Stimulated activated CD8-positive, alpha-beta memory T cell treated with anti-CD3 and anti-CD28 coated beads, Interleukin-7, amount 100 ng/mL, for 1 hour (primary cell): ENCODE measurements around the gene KAT7.

Experiments used
- DNase-seq, 2 donors: peaks; one replicate each; pipeline ENCODE4 v3.0.0-alpha.2; 2020; ENCODE audit warnings: low read depth in 2 of 2

Gene KAT7

DNA sequence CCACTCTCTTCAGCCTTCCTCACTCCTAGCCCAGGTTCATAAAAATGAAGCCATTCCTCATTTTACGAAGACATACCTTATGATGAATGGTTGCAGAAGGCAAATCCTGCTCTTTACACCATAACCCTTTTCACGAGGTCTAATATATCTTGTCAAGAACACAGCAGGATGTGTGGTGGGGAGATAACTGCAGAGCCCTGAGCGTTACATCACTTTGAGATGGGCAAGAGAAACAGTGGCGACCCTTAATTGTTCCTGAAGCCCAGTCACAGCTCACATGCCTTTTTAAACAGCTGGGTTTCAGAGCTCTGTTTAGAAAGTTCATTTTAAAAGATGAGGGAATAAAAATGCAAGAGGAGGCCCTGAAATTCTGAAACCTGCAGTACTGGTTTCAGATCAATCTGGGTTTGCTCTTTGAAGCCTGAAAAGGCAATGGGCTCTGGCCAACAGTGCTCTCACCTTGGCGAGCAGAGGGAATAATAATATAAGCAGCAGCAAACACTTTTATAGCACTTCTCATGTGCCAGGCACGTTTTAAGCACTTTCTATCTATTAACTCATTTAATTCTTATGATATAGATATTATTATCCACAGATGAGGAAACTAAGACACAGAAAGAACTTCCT is 27.4 kb upstream of the KAT7 start:
- no peak for DNase-seq

DNA sequence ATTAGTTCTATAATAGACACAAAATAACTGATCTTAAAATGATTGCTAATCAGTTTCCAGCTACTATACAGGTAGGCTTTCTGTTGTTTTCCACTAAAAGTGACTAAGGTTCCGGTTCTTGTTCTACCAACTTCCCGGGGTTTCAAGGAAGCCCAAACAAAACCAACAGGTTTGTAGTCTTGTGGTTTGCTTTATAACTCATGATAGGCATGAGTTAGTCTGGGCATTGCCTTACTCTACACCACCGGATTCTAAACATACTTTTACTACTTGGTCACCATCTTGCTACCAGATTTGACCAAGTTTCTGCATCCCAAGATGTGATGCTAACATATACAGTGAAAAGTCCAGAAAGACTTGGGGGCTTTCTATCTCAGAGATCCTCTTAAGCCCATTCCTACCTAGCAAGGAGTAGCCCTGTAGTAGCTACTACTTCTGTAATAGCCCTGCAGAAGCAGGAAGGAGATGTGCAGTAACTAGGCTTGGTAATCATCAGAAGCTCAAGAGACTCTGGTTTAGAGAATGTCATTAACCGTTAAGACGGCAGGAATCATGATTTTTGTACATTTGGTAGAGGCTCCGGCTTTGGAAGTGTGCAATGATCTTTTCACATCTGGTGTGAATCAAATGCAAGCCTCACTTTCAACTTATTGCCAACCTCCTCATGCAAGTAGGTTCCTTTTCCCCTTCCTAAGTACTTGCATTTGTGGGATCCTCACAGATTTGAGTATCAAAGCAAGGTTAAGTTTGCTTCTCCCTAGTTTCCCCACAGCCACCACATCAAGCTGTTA is 26.1 kb upstream of the KAT7 start:
- DNase-seq = no peak

DNA sequence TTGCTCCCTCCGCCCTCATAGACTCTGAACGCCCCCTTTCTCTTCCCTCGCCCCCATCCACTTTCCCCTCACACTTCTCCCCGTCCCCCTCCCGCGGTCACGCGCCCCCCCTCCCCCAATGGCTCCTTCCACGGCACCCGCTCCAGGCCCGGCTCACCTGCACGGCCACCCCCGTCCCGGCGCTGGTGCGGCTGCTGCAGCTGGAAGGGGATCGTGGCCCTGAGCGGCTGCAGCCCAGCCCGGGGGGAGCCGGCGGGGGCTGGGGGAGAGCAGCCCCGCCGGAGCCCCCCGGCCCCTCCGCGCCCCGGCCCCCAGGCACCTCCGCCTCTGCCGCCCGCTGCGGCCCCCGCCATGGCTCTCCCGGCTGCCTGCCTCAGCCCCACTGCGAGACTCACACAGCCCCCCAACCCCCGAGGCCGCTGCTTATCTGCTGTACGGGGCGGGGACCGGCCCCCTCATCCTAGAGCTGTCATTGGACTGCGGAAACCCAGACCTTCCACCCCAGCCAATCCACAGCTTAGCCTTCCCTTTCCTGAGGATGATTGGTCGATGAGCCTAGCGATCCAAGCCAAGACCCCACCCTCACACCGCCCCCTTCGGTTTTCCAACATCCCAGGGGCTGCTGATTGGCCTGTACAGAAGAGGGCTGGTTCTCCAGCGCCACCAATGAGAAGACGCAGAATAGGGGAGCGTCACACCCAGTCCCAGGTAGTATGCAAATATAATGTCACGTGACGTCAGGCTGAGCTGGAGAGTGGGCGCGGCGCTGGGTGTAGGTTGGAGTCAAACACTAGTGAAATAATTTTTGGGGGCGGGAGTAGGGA is 24.5 kb upstream of the KAT7 start, which contains the start of gene FAM117A:
Gene FAM117A (minus strand): TSS at position 397 of the 824 bp plus-strand sequence. CDS start 44 bp downstream, at position 353.
- peak; percentile 80 to 85 for DNase-seq

DNA sequence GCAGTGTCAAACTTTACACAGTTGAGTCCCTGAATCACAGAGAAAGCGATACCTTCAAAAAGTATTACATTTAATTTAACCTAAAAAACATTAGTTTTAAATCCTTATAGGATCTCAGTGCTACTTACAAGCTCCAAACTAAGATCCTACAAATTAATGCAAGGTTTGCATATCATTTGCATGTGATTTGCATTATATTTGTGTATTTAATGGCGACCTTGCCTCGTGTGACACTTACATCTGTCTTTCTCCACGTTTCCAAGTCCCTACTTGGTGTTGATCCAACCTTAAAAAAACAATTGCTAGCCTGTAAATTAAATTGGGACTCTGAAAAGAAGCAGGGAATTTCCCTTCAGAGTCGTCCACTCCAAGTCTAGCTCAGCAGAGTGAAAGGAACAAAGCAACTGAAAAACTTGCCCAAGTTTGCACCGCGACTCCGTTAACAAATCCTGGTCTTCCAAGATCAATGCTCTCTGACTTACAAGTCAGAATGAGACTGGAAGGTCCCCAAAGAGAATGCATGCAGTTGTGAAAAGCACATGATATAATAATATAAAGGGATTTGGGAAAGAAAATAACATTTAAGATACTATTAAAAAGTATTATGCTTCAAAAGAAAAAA is 23.8 kb upstream of the KAT7 start:
- DNase-seq = no peak

DNA sequence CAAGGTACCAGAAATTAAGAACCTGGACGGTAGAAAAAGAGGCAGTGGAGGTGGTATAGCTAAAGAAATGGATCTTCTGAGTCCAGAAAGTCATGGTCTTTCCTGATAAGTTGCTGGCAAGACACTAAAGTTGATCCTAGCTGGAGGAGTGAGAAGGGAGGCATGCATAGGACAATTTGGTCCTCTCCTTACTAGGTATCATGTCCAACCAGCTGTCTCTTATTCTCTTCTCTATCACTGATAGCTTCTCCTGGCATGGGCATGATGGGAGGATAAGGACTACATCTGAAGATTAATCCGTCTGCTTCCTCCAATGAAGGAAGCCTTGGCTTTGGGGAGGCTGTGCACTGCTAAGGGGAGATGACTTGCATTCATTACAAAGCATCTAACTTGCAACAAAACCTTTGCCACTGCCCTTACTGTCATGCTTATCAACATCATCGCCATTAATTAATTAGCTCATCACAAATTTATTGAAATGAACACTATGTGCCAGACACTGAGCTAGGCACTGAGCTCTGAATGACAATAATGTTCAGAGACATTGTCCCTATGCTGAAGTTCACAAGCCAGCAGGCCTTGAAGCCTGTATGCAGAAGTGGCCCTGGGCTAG is 21.5 kb upstream of the KAT7 start:
- DNase-seq = no peak

GRCh38 chr17:49775546-49776260 is 12.8 kb upstream of the KAT7 start:
- DNase-seq = no peak

GRCh38 chr17:49776551-49777300 is 11.8 kb upstream of the KAT7 start:
- DNase-seq = no peak

DNA sequence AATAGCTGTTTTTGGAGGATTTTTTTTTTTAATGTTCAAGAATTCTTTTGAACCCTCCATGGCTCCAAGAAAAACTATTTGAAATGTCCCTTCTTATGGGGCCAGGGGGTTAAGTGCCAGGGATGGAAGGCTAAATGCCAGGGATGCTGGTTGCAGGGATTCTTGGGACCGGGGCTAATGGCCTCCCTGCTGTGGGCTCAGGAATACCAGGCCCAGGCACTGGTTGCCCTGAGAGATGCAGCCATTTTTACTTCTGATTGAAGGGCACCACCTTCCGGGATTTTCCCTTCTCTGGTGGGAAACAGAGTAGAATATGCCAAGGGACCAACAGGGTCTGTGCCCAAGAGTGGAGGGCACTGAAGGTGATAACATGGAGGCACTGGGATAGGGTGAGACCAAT is 10.9 kb upstream of the KAT7 start:
- no peak for DNase-seq

DNA sequence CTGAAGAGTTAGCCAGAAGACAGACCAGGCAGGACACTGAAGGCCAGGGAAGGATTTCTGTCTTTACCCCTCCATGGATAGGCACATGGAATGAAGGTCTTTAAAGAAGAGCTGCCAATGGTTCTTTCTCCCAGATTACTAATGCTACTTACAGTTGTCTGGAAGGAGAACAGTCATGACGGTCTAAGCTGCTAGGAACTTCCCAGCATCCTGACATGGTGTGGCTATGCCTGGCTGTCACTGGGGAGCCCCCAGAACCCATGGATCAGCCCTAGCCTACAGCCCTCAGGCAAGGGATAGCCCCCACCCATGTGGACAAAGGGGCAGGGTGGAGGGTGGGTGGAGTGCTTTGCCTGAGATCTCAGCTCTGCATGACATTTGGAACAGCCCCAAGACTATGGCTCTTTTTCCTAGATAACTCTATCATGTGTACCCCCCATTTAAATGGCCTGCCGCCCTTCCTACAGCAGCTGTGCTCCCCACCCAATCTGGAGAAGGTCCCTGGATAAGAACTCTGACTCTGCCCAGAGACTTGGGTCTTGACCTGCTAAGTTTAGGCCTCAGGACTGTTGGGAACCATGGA is 9.2 kb upstream of the KAT7 start:
- no peak for DNase-seq

- DNase-seq = no peak
These were observed 8.7 kb upstream of the KAT7 start for GRCh38 chr17:49779739-49780231.

- no peak for DNase-seq
These were observed 5.3 kb upstream of the KAT7 start for GRCh38 chr17:49783071-49783715.

DNA sequence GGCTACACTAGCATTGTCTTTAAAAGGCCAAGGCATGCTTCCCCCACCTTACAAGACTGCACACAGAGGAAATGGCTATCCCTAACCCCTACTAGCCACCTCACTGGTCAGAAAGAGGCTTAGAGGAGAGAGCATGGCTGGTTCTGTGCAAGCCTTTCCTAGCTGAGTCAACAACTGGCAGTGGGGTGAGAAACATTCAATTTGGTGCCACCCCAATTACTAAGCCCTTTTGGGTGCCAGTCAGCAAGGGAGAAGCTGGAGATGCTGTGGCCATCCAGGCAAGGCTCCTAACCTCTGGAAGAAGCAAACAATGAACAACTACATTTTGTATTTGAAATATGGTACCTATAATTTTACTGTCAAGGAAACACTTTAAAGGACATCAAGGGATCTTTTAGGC is 4.7 kb upstream of the KAT7 start:
- no peak for DNase-seq

DNA sequence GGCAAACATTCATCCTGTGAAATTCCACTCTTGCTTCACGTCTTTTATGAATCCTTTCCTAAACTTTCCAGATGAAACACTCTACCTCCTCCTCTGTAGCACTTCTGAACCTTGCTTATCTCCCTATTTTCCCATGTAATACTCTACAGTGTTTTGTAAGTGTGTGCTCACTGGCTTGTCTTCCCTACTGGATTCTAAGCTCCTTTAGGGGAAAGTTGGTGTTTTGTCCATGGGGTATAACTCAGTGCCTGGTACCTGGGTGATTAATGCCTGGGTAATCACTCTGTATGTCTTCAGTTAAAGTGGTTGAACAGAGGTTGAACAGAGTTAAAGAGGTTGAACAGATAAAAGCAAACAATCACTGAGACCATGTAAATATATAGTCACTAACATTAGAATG is 3.8 kb upstream of the KAT7 start:
- no peak for DNase-seq

- DNase-seq = no peak
These were observed 500 bp upstream of the KAT7 start for GRCh38 chr17:49787884-49788477.

DNA sequence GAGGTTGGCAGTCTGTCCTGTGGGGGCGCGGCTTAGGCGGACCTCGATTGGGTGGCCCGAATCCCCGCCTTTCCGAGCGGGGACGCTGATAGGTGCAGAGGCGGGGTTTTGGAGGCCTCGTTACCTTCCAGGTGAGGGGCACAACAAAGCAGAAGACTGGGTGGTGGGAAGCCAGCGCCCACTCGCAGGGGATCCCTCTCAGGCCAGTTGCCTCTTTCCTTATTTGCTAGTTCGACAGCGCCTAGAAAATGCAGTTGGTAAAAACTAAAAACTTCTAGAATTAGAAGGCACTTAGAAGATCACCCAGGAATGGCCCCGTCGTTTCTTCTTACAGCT is 730 bp downstream of the KAT7 start:
- no peak for DNase-seq

DNA sequence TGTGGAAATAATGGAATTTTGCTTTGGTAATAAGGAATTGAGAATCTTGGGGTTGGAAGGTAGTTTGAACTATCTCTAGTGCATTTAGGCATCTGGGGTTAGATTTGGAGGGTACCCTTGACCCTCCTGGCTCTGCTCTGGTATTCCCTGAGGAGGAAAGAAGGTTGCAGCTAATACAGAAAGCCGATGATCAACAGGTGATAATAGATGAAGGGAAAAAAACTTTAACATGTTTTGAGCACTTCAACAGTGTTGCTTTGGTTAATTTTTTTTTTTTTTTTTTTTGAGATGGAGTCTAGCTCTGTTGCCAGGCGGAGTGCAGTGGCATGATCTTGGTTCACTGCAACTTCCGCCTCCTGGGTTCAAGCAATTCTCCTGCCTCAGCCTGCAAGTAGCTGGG is 4.8 kb downstream of the KAT7 start:
- DNase-seq = no peak

- no peak for DNase-seq
These were observed 6.9 kb downstream of the KAT7 start for GRCh38 chr17:49795372-49795771.

GRCh38 chr17:49798182-49798581 is 9.7 kb downstream of the KAT7 start:
- DNase-seq = no peak

GRCh38 chr17:49798738-49799137 is 10.3 kb downstream of the KAT7 start:
- no peak for DNase-seq
